ENCODE data around the gene TTC39C. TPM values are rescaled to one million over a fixed set of nuclear protein-coding genes. Genes with fewer than 3 reads are reported as not detected.

Gene TTC39C
- total and polyA plus RNA-seq, 4 donors: 12.2 to 31.7 (median 18.3) TPM

- H3K36me3 ChIP-seq (ENCODE audit: control insufficient read depth, insufficient read depth, low read length): no peaks in the 10 kb centered on the region
- DNase-seq (ENCODE audit: low read depth in 4 of 6, low spot score in 6 of 6): no peak
- WGBS (ENCODE audit: insufficient coverage): no CpG with 5 or more reads among the region's 2 CpGs
- no peaks in the 10 kb centered on the region for H3K9me3 ChIP-seq (ENCODE audit: control insufficient read depth, insufficient read depth, low read length)
- H3K27me3 ChIP-seq (ENCODE audit: control insufficient read depth, insufficient read depth, low read length): no peaks in the 10 kb centered on the region
- H3K4me3 ChIP-seq (ENCODE audit: low read depth, low read length): no peak overlapping the region
- H3K27ac ChIP-seq (ENCODE audit: low read depth, low read length): no peak overlapping the region
- H3K4me1 ChIP-seq (ENCODE audit: control insufficient read depth, insufficient read depth, low read length): no peaks in the 10 kb centered on the region
Observed at GRCh38 chr18:24003903-24004640, 10.5 kb upstream of the TTC39C start.

- Histone ChIP-seq H3K36me3 (ENCODE audit: control insufficient read depth, insufficient read depth, low read length) (no peaks in the 10 kb centered on the region), H3K4me3 (ENCODE audit: low read depth, low read length) (no peak overlapping the region), H3K27ac (ENCODE audit: low read depth, low read length) (no peak overlapping the region), H3K27me3 (ENCODE audit: control insufficient read depth, insufficient read depth, low read length) (no peaks in the 10 kb centered on the region), H3K9me3 (ENCODE audit: control insufficient read depth, insufficient read depth, low read length) (no peaks in the 10 kb centered on the region), H3K4me1 (ENCODE audit: control insufficient read depth, insufficient read depth, low read length) (no peaks in the 10 kb centered on the region)
- WGBS (ENCODE audit: insufficient coverage): 100% methylated on average over 1 of the region's 5 CpGs
- no peak for DNase-seq (ENCODE audit: low read depth in 4 of 6, low spot score in 6 of 6)
Observed at GRCh38 chr18:24006712-24007313, 7.7 kb upstream of the TTC39C start.

- no peak for DNase-seq (ENCODE audit: low read depth in 4 of 6, low spot score in 6 of 6)
- Histone ChIP-seq H3K36me3 (ENCODE audit: control insufficient read depth, insufficient read depth, low read length) (no peaks in the 10 kb centered on the region), H3K27me3 (ENCODE audit: control insufficient read depth, insufficient read depth, low read length) (no peaks in the 10 kb centered on the region), H3K4me1 (ENCODE audit: control insufficient read depth, insufficient read depth, low read length) (peaks cover 7% of the 10 kb centered on the region), H3K9me3 (ENCODE audit: control insufficient read depth, insufficient read depth, low read length) (no peaks in the 10 kb centered on the region), H3K27ac (ENCODE audit: low read depth, low read length) (no peak overlapping the region), H3K4me3 (ENCODE audit: low read depth, low read length) (no peak overlapping the region)
- WGBS (ENCODE audit: insufficient coverage): no CpG with 5 or more reads among the region's 1 CpG
Observed at GRCh38 chr18:24009246-24009645, 5.3 kb upstream of the TTC39C start.

GRCh38 chr18:24009651-24010333 lies 4.8 kb upstream of the TTC39C start:
- H3K27ac ChIP-seq (ENCODE audit: low read depth, low read length): no peak overlapping the region
- H3K27me3 ChIP-seq (ENCODE audit: control insufficient read depth, insufficient read depth, low read length): no peaks in the 10 kb centered on the region
- 81% methylated on average over 5 of the region's 7 CpGs for WGBS (ENCODE audit: insufficient coverage)
- H3K4me1 ChIP-seq (ENCODE audit: control insufficient read depth, insufficient read depth, low read length): peaks cover 7% of the 10 kb centered on the region
- H3K4me3 ChIP-seq (ENCODE audit: low read depth, low read length): no peak overlapping the region
- no peaks in the 10 kb centered on the region for H3K9me3 ChIP-seq (ENCODE audit: control insufficient read depth, insufficient read depth, low read length)
- no peak for DNase-seq (ENCODE audit: low read depth in 4 of 6, low spot score in 6 of 6)
- no peaks in the 10 kb centered on the region for H3K36me3 ChIP-seq (ENCODE audit: control insufficient read depth, insufficient read depth, low read length)

- peaks cover 12% of the 10 kb centered on the region for H3K4me1 ChIP-seq (ENCODE audit: control insufficient read depth, insufficient read depth, low read length)
- no peaks in the 10 kb centered on the region for H3K9me3 ChIP-seq (ENCODE audit: control insufficient read depth, insufficient read depth, low read length)
- WGBS (ENCODE audit: insufficient coverage): 100% methylated on average over 3 of the region's 7 CpGs
- no peaks in the 10 kb centered on the region for H3K27me3 ChIP-seq (ENCODE audit: control insufficient read depth, insufficient read depth, low read length)
- no peak for DNase-seq (ENCODE audit: low read depth in 4 of 6, low spot score in 6 of 6)
- no peak overlapping the region for H3K4me3 ChIP-seq (ENCODE audit: low read depth, low read length)
- no peak overlapping the region for H3K27ac ChIP-seq (ENCODE audit: low read depth, low read length)
- H3K36me3 ChIP-seq (ENCODE audit: control insufficient read depth, insufficient read depth, low read length): no peaks in the 10 kb centered on the region
Observed at GRCh38 chr18:24010673-24011072, 3.9 kb upstream of the TTC39C start.

GRCh38 chr18:24011123-24011917 lies 3.2 kb upstream of the TTC39C start:
- no peak overlapping the region for H3K27ac ChIP-seq (ENCODE audit: low read depth, low read length)
- H3K27me3 ChIP-seq (ENCODE audit: control insufficient read depth, insufficient read depth, low read length): no peaks in the 10 kb centered on the region
- no peaks in the 10 kb centered on the region for H3K36me3 ChIP-seq (ENCODE audit: control insufficient read depth, insufficient read depth, low read length)
- 82% methylated on average over 2 of the region's 5 CpGs for WGBS (ENCODE audit: insufficient coverage)
- H3K4me1 ChIP-seq (ENCODE audit: control insufficient read depth, insufficient read depth, low read length): peaks cover 12% of the 10 kb centered on the region
- DNase-seq (ENCODE audit: low read depth in 4 of 6, low spot score in 6 of 6): no peak
- H3K9me3 ChIP-seq (ENCODE audit: control insufficient read depth, insufficient read depth, low read length): no peaks in the 10 kb centered on the region
- H3K4me3 ChIP-seq (ENCODE audit: low read depth, low read length): no peak overlapping the region

- WGBS (ENCODE audit: insufficient coverage): 73% methylated on average over 2 of the region's 2 CpGs
- DNase-seq (ENCODE audit: low read depth in 4 of 6, low spot score in 6 of 6): no peak
- no peaks in the 10 kb centered on the region for H3K9me3 ChIP-seq (ENCODE audit: control insufficient read depth, insufficient read depth, low read length)
Observed at GRCh38 chr18:24013051-24013450, 1.5 kb upstream of the TTC39C start.

GRCh38 chr18:24014986-24015638 lies 558 bp downstream of the TTC39C start:
- Histone ChIP-seq H3K4me1 (ENCODE audit: control insufficient read depth, insufficient read depth, low read length) (peaks cover 12% of the 10 kb centered on the region), H3K4me3 (ENCODE audit: low read depth, low read length) (peak overlapping the region; percentile 79), H3K27ac (ENCODE audit: low read depth, low read length) (peak overlapping the region; percentile 61), H3K9me3 (ENCODE audit: control insufficient read depth, insufficient read depth, low read length) (no peaks in the 10 kb centered on the region), H3K36me3 (ENCODE audit: control insufficient read depth, insufficient read depth, low read length) (no peaks in the 10 kb centered on the region), H3K27me3 (ENCODE audit: control insufficient read depth, insufficient read depth, low read length) (no peaks in the 10 kb centered on the region)
- WGBS (ENCODE audit: insufficient coverage): 0% methylated on average over 50 of the region's 50 CpGs
- DNase-seq (ENCODE audit: low read depth in 4 of 6, low spot score in 6 of 6): peak in 3 of 6 donors; percentile 38 to 78 (median 76)

More at GRCh38 chr18:24013051-24013450, 1.5 kb upstream of the TTC39C start:
- Histone ChIP-seq H3K4me1 (ENCODE audit: control insufficient read depth, insufficient read depth, low read length) (peaks cover 12% of the 10 kb centered on the region), H3K36me3 (ENCODE audit: control insufficient read depth, insufficient read depth, low read length) (no peaks in the 10 kb centered on the region), H3K27ac (ENCODE audit: low read depth, low read length) (no peak overlapping the region), H3K4me3 (ENCODE audit: low read depth, low read length) (no peak overlapping the region), H3K27me3 (ENCODE audit: control insufficient read depth, insufficient read depth, low read length) (no peaks in the 10 kb centered on the region)

Data from spinal cord (tissue), 10 donors.